SK-N-SH (cell line): ENCODE results near the gene FTO. TPM values are rescaled to one million over a fixed set of nuclear protein-coding genes. Genes with fewer than 3 reads are reported as not detected.

ENCODE experiments used
- CTCF ChIA-PET: fragments of 300-600, 350-600 bp; formaldehyde crosslinking; extraction: SDS; loops from one replicate; lab custom pipeline; 2021; lab: Yijun Ruan, JAX
- POLR2A ChIA-PET: fragments of 350-600 bp; sonication (Branson Sonifier 250); formaldehyde crosslinking; extraction: SDS; loops from one replicate; lab custom pipeline; 2020; ENCODE audit warnings: antibody characterized with exemption, inconsistent platforms; lab: Yijun Ruan, JAX
- DNase-seq: peaks from one replicate; pipeline ENCODE4 v3.0.0; 2012
- H2AFZ ChIP-seq: fragments of 200-600 bp; sonication (generic); 2 replicates; pipeline ENCODE4 v1.8.1; 2016; ENCODE audit warnings: antibody characterized with exemption, mild to moderate bottlenecking, low read depth
- H3F3A ChIP-seq: fragments of 200-600 bp; sonication (generic); replicated peaks from 2 replicates; pipeline ENCODE3; 2016; ENCODE audit warnings: antibody characterized with exemption, mild to moderate bottlenecking; ENCODE audit not compliant: insufficient read depth
- H3K27ac ChIP-seq, 2 experiments: fragments of 200-500 bp in 1 of 2; fragments of 200-600 bp in 1 of 2; sonication (Bioruptor generic) in 1 of 2; sonication (generic), shearing (Covaris generic) in 1 of 2; 2 replicates each; pipeline versions ENCODE4 v1.5.1 to v1.6.1; 2014 to 2016; ENCODE audit warnings: low read depth in 2 of 2, inconsistent platforms in 1 of 2, low read length in 1 of 2, mild to moderate bottlenecking in 1 of 2, mixed read lengths in 1 of 2
- H3K27me3 ChIP-seq: fragments of 200-600 bp; sonication (generic), shearing (Covaris generic); 2 replicates; pipeline ENCODE4 v1.6.1; 2016; ENCODE audit warnings: mixed run types; ENCODE audit not compliant: insufficient read depth
- H3K36me3 ChIP-seq, 2 experiments: fragments of 200-500 bp in 1 of 2; fragments of 200-600 bp in 1 of 2; sonication (Bioruptor generic) in 1 of 2; sonication (generic) in 1 of 2; replicated peaks in 1 of 2; 2 replicates each; pipeline versions ENCODE3 to v1.5.1; 2014 to 2016; ENCODE audit warnings: low read length in 1 of 2, mild to moderate bottlenecking in 1 of 2; ENCODE audit not compliant: insufficient read depth in 2 of 2, control insufficient read depth in 1 of 2
- H3K4me1 ChIP-seq, 2 experiments: fragments of 200-500 bp in 1 of 2; fragments of 200-600 bp in 1 of 2; sonication (Bioruptor generic) in 1 of 2; sonication (generic), shearing (Covaris generic) in 1 of 2; 2 replicates each; pipeline versions ENCODE4 v1.5.1 to v1.6.1; 2014 to 2016; ENCODE audit warnings: low read depth in 1 of 2, low read length in 1 of 2, mixed run types in 1 of 2; ENCODE audit not compliant: insufficient read depth in 2 of 2, control insufficient read depth in 1 of 2
- H3K4me2 ChIP-seq: fragments of 200-600 bp; sonication (generic), shearing (Covaris generic); 2 replicates; pipeline ENCODE4 v1.6.1; 2017; ENCODE audit warnings: mixed run types
- H3K4me3 ChIP-seq, 2 experiments: fragments of 200-500 bp in 1 of 2; fragments of 200-600 bp in 1 of 2; sonication (Bioruptor generic) in 1 of 2; sonication (generic), shearing (Covaris generic) in 1 of 2; 2 replicates each; pipeline versions ENCODE4 v1.5.1 to v1.8.1; 2014 to 2016; ENCODE audit warnings: low read depth in 2 of 2, inconsistent platforms in 1 of 2, low read length in 1 of 2, mild to moderate bottlenecking in 1 of 2, mixed read lengths in 1 of 2, moderate library complexity in 1 of 2
- H3K79me2 ChIP-seq: fragments of 200-600 bp; sonication (generic); 2 replicates; pipeline ENCODE4 v1.8.1; 2017; ENCODE audit warnings: mild to moderate bottlenecking; ENCODE audit not compliant: insufficient read depth
- H3K9ac ChIP-seq: fragments of 200-600 bp; sonication (generic); 2 replicates; pipeline ENCODE4 v1.6.1; 2017; ENCODE audit warnings: mixed run types
- H3K9me2 ChIP-seq: fragments of 200-600 bp; sonication (generic); 2 replicates; pipeline ENCODE4 v1.6.1; 2017; ENCODE audit warnings: mixed run types
- H3K9me3 ChIP-seq: fragments of 200-600 bp; sonication (generic); 2 replicates; pipeline ENCODE4 v1.6.1; 2017; ENCODE audit warnings: mixed run types, mild to moderate bottlenecking, moderate library complexity
- H4K20me1 ChIP-seq: fragments of 200-600 bp; sonication (generic); 2 replicates; pipeline ENCODE4 v1.6.1; 2017; ENCODE audit warnings: mild to moderate bottlenecking, mixed run types; ENCODE audit not compliant: insufficient read depth
- EZH2phosphoT487 ChIP-seq: fragments of 200-600 bp; sonication (generic); IDR thresholded peaks from 2 replicates; pipeline ENCODE4 v1.6.1; 2017; ENCODE audit warnings: low read depth, mixed run types, mild to moderate bottlenecking, antibody characterized with exemption, moderate library complexity, borderline replicate concordance
- FOXJ3 ChIP-seq: sonication (generic); formaldehyde crosslinking; IDR thresholded peaks from 2 replicates; pipeline ENCODE4 v1.5.1; 2020; ENCODE audit warnings: mild to moderate bottlenecking, missing genetic modification reagents
- GATA2 ChIP-seq: sonication (generic); formaldehyde crosslinking; IDR thresholded peaks from 2 replicates; pipeline ENCODE4 v1.5.0; 2020; ENCODE audit warnings: mild to moderate bottlenecking, missing genetic modification reagents
- JUND ChIP-seq: IDR thresholded peaks from 2 replicates; pipeline ENCODE4 v1.4.0; 2012
- MEF2A ChIP-seq: IDR thresholded peaks from 2 replicates; pipeline ENCODE4 v1.4.0; 2012; ENCODE audit warnings: low read depth, borderline replicate concordance
- MXI1 ChIP-seq: IDR thresholded peaks from 2 replicates; pipeline ENCODE4 v1.6.1; 2012; ENCODE audit warnings: mild to moderate bottlenecking, low read depth, low read length, improper control_type of control experiment
- NRF1 ChIP-seq: IDR thresholded peaks from 2 replicates; pipeline ENCODE4 v1.6.1; 2012; ENCODE audit warnings: low read depth, mild to moderate bottlenecking, low read length
- POLR2AphosphoS5 ChIP-seq: IDR thresholded peaks from 2 replicates; pipeline ENCODE4 v1.6.1; 2012; ENCODE audit warnings: low read depth, low read length
- REST ChIP-seq: IDR thresholded peaks from 2 replicates; pipeline ENCODE4 v1.6.1; 2012; ENCODE audit warnings: mild to moderate bottlenecking, low read depth, low read length, moderate library complexity
- RFX5 ChIP-seq: IDR thresholded peaks from 2 replicates; pipeline ENCODE4 v1.6.1; 2012; ENCODE audit warnings: mild to moderate bottlenecking, improper control_type of control experiment, low read length
- RXRA ChIP-seq: IDR thresholded peaks from 2 replicates; pipeline ENCODE4 v1.4.0; 2012; ENCODE audit warnings: low read depth, mild to moderate bottlenecking, borderline replicate concordance
- SMC3 ChIP-seq: IDR thresholded peaks from 2 replicates; pipeline ENCODE4 v1.6.1; 2012; ENCODE audit warnings: low read depth, low read length, improper control_type of control experiment
- TAF1 ChIP-seq: IDR thresholded peaks from 2 replicates; pipeline ENCODE4 v1.6.1; 2012; ENCODE audit warnings: low read depth, mild to moderate bottlenecking, low read length, moderate library complexity, borderline replicate concordance
- ZBTB33 ChIP-seq: IDR thresholded peaks from 2 replicates; pipeline ENCODE4 v1.4.0; 2012; ENCODE audit warnings: low read depth, borderline replicate concordance
- WGBS: methylation state at CpG from one replicate; pipeline ENCODE4 v1.1.6; 2017; ENCODE audit warnings: low lambda C conversion rate; 5-methylcytosine and 5-hydroxymethylcytosine counted together
- polyA plus RNA-seq, 3 experiments: library from polyadenylated mRNA; depleted of rRNA; stranded (reverse); fragments of >200 nt; gene quantifications; 2 replicates each; pipeline ENCODE4 v1.2.3, GENCODE V29; 2012
- TF ChIP-seq, protein P1 (sequence below): fragments of 150-350 bp; IDR thresholded peaks from 2 replicates; pipeline ENCODE4 v1.6.1; 2017; ENCODE audit warnings: antibody characterized with exemption, low read length, low read depth, borderline replicate concordance
- TF ChIP-seq, protein P2 (sequence below): IDR thresholded peaks from 2 replicates; pipeline ENCODE4; 2012

The FTO gene
- polyA plus RNA-seq, 1 of the 3 experiments (the other 2 are of a cell fraction) = 41.2 TPM

GRCh38 chr16:53714205-53715022, 10.5 kb downstream of the FTO start (continued):
- no peak for TF ChIP-seq REST
- no peak for TF ChIP-seq POLR2AphosphoS5
- no peak for TF ChIP-seq JUND
- TF ChIP-seq GATA2 (CRISPR knock-in tag) = no peak

DNA sequence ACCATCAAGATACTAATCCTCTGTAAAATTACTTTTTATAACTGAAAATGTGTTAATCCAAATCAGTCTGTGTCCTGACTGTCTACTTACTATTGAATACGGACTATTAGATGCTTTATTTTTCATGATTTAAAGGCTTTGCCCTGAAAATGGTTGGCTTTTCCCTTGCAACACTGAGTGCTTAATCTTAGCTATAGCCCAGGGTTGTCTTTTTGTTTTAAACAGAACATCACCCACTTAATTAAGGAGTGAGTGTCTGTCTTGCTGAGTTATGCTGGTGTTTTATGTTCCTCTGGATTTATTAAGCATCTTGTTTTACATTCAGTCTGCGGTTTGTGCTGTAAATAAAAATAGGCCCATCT, 11.0 kb downstream of the FTO start:
- no peaks in the 10 kb centered on the region for H3K36me3 ChIP-seq
- peak overlapping the region in 1 of 2 experiments; percentile 43; a peak in 2 of 4 replicates for H3K27ac ChIP-seq
- 82% methylated on average over 2 of the region's 2 CpGs for WGBS
- no peaks in the 10 kb centered on the region for H3F3A ChIP-seq
- no peaks in the 10 kb centered on the region for H3K27me3 ChIP-seq
- no peak overlapping the region for H3K4me2 ChIP-seq
- no peaks in the 10 kb centered on the region; the same call in 1 of the 2 replicates for H4K20me1 ChIP-seq
- H3K79me2 ChIP-seq = peaks cover 80% of the 10 kb centered on the region
- H3K4me3 ChIP-seq = no peak overlapping the region
- H3K9me2 ChIP-seq = no peaks in the 10 kb centered on the region
- no peak for DNase-seq
- TF ChIP-seq FOXJ3 (CRISPR knock-in tag) (no peak), MEF2A (no peak), RFX5 (no peak), NRF1 (no peak), ZBTB33 (no peak), TAF1 (no peak), JUND (no peak), SMC3 (no peak), RXRA (no peak), REST (no peak), MXI1 (no peak), EZH2phosphoT487 (no peak)
- TF ChIP-seq, protein P1, sequence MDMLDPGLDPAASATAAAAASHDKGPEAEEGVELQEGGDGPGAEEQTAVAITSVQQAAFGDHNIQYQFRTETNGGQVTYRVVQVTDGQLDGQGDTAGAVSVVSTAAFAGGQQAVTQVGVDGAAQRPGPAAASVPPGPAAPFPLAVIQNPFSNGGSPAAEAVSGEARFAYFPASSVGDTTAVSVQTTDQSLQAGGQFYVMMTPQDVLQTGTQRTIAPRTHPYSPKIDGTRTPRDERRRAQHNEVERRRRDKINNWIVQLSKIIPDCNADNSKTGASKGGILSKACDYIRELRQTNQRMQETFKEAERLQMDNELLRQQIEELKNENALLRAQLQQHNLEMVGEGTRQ = no peak
- TF ChIP-seq, protein P2, sequence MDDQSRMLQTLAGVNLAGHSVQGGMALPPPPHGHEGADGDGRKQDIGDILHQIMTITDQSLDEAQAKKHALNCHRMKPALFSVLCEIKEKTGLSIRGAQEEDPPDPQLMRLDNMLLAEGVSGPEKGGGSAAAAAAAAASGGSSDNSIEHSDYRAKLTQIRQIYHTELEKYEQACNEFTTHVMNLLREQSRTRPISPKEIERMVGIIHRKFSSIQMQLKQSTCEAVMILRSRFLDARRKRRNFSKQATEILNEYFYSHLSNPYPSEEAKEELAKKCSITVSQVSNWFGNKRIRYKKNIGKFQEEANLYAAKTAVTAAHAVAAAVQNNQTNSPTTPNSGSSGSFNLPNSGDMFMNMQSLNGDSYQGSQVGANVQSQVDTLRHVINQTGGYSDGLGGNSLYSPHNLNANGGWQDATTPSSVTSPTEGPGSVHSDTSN = no peak
- TF ChIP-seq, all 33 proteins: peak for 0
- no peaks in the 10 kb centered on the region for H3K9me3 ChIP-seq
- H2AFZ ChIP-seq = no peak overlapping the region
- CTCF ChIA-PET = no interaction called here
- peaks cover 5 to 13% of the 10 kb centered on the region in 2 experiments; a peak in 3 of 4 replicates for H3K4me1 ChIP-seq
- POLR2A ChIA-PET = no interaction called here
- no peak overlapping the region for H3K9ac ChIP-seq
